Rectal smooth muscle tissue (tissue), 1 donor: ENCODE measurements around the gene SPDEF.

Source experiments
- H3K27ac ChIP-seq: one replicate; pipeline ENCODE4 v1.7.0; 2013; ENCODE audit warnings: low read depth, low read length, inconsistent platforms
- H3K27me3 ChIP-seq: one replicate; pipeline ENCODE4 v1.7.0; 2013; ENCODE audit warnings: low read length; ENCODE audit not compliant: control insufficient read depth, insufficient read depth
- H3K36me3 ChIP-seq: one replicate; pipeline ENCODE4 v1.7.0; 2013; ENCODE audit warnings: low read length; ENCODE audit not compliant: control insufficient read depth, insufficient read depth
- H3K4me1 ChIP-seq: one replicate; pipeline ENCODE4 v1.7.0; 2013; ENCODE audit warnings: low read length; ENCODE audit not compliant: control insufficient read depth, insufficient read depth
- H3K4me3 ChIP-seq: one replicate; pipeline ENCODE4 v1.7.0; 2013; ENCODE audit warnings: low read length
- H3K9ac ChIP-seq: one replicate; pipeline ENCODE4 v1.7.0; 2013; ENCODE audit warnings: low read length

Gene SPDEF

GRCh38 chr6:34592208-34592952 is 36.3 kb upstream of the SPDEF start:
- Histone ChIP-seq H3K4me1 (no peaks in the 10 kb centered on the region), H3K27ac (no peak overlapping the region), H3K4me3 (no peak overlapping the region), H3K9ac (no peak overlapping the region), H3K36me3 (peaks cover 9% of the 10 kb centered on the region), H3K27me3 (no peaks in the 10 kb centered on the region)

- Histone ChIP-seq H3K4me3 (no peak overlapping the region), H3K4me1 (no peaks in the 10 kb centered on the region), H3K27ac (no peak overlapping the region), H3K9ac (no peak overlapping the region), H3K36me3 (peaks cover 9% of the 10 kb centered on the region), H3K27me3 (no peaks in the 10 kb centered on the region)
Observed at GRCh38 chr6:34589691-34590090, 33.6 kb upstream of the SPDEF start.

- no peaks in the 10 kb centered on the region for H3K4me1 ChIP-seq
- H3K27me3 ChIP-seq, result no peaks in the 10 kb centered on the region
- H3K4me3 ChIP-seq, result no peak overlapping the region
- no peak overlapping the region for H3K27ac ChIP-seq
- peaks cover 9% of the 10 kb centered on the region for H3K36me3 ChIP-seq
- H3K9ac ChIP-seq, result no peak overlapping the region
Observed at GRCh38 chr6:34589140-34589539, 33.0 kb upstream of the SPDEF start.

- H3K9ac ChIP-seq, result no peak overlapping the region
- H3K4me3 ChIP-seq, result no peak overlapping the region
- no peak overlapping the region for H3K27ac ChIP-seq
- H3K4me1 ChIP-seq, result no peaks in the 10 kb centered on the region
- H3K27me3 ChIP-seq, result no peaks in the 10 kb centered on the region
- H3K36me3 ChIP-seq, result peaks cover 9% of the 10 kb centered on the region
Observed at GRCh38 chr6:34587851-34588250, 31.7 kb upstream of the SPDEF start.

- H3K4me1 ChIP-seq, result no peaks in the 10 kb centered on the region
- H3K4me3 ChIP-seq, result no peak overlapping the region
- no peak overlapping the region for H3K9ac ChIP-seq
- H3K27me3 ChIP-seq, result no peaks in the 10 kb centered on the region
- no peak overlapping the region for H3K27ac ChIP-seq
- peaks cover 9% of the 10 kb centered on the region for H3K36me3 ChIP-seq
Observed at GRCh38 chr6:34587325-34587724, 31.2 kb upstream of the SPDEF start.

GRCh38 chr6:34586327-34587040 is 30.4 kb upstream of the SPDEF start:
- Histone ChIP-seq H3K27ac (no peak overlapping the region), H3K36me3 (peaks cover 9% of the 10 kb centered on the region), H3K27me3 (no peaks in the 10 kb centered on the region), H3K4me1 (no peaks in the 10 kb centered on the region), H3K4me3 (no peak overlapping the region), H3K9ac (no peak overlapping the region)

GRCh38 chr6:34585512-34586061 is 29.5 kb upstream of the SPDEF start:
- H3K4me3 ChIP-seq, result no peak overlapping the region
- H3K27me3 ChIP-seq, result no peaks in the 10 kb centered on the region
- H3K36me3 ChIP-seq, result peaks cover 9% of the 10 kb centered on the region
- H3K4me1 ChIP-seq, result no peaks in the 10 kb centered on the region
- no peak overlapping the region for H3K9ac ChIP-seq
- no peak overlapping the region for H3K27ac ChIP-seq

GRCh38 chr6:34585108-34585507 is 29.0 kb upstream of the SPDEF start:
- H3K36me3 ChIP-seq, result peaks cover 9% of the 10 kb centered on the region
- no peaks in the 10 kb centered on the region for H3K27me3 ChIP-seq
- H3K27ac ChIP-seq, result no peak overlapping the region
- no peaks in the 10 kb centered on the region for H3K4me1 ChIP-seq
- no peak overlapping the region for H3K9ac ChIP-seq
- no peak overlapping the region for H3K4me3 ChIP-seq

GRCh38 chr6:34584694-34585093 is 28.6 kb upstream of the SPDEF start:
- no peak overlapping the region for H3K27ac ChIP-seq

GRCh38 chr6:34583861-34584604 is 27.9 kb upstream of the SPDEF start:
- no peaks in the 10 kb centered on the region for H3K4me1 ChIP-seq
- H3K27ac ChIP-seq, result no peak overlapping the region
- H3K36me3 ChIP-seq, result peaks cover 4% of the 10 kb centered on the region

More at GRCh38 chr6:34584694-34585093, 28.6 kb upstream of the SPDEF start:
- H3K9ac ChIP-seq, result no peak overlapping the region
- peaks cover 8% of the 10 kb centered on the region for H3K36me3 ChIP-seq
- H3K4me1 ChIP-seq, result no peaks in the 10 kb centered on the region
- H3K27me3 ChIP-seq, result no peaks in the 10 kb centered on the region
- H3K4me3 ChIP-seq, result no peak overlapping the region

GRCh38 chr6:34583461-34583860 is 27.3 kb upstream of the SPDEF start:
- H3K27ac ChIP-seq, result no peak overlapping the region
- H3K4me3 ChIP-seq, result no peak overlapping the region
- no peaks in the 10 kb centered on the region for H3K27me3 ChIP-seq
- no peak overlapping the region for H3K9ac ChIP-seq
- H3K4me1 ChIP-seq, result no peaks in the 10 kb centered on the region
- peaks cover 4% of the 10 kb centered on the region for H3K36me3 ChIP-seq

More at GRCh38 chr6:34583861-34584604, 27.9 kb upstream of the SPDEF start:
- H3K4me3 ChIP-seq, result no peak overlapping the region
- no peaks in the 10 kb centered on the region for H3K27me3 ChIP-seq
- no peak overlapping the region for H3K9ac ChIP-seq

GRCh38 chr6:34581561-34581920 is 25.4 kb upstream of the SPDEF start:
- Histone ChIP-seq H3K4me3 (no peak overlapping the region), H3K27me3 (no peaks in the 10 kb centered on the region), H3K36me3 (no peaks in the 10 kb centered on the region), H3K27ac (no peak overlapping the region), H3K4me1 (no peaks in the 10 kb centered on the region), H3K9ac (no peak overlapping the region)
